Measurements from ENCODE around the gene ARHGEF40. TPM values are rescaled to one million over a fixed set of nuclear protein-coding genes. Genes with fewer than 3 reads are reported as not detected.

ARHGEF40 gene
- polyA plus RNA-seq, 1 experiment = 40.7 TPM

DNA sequence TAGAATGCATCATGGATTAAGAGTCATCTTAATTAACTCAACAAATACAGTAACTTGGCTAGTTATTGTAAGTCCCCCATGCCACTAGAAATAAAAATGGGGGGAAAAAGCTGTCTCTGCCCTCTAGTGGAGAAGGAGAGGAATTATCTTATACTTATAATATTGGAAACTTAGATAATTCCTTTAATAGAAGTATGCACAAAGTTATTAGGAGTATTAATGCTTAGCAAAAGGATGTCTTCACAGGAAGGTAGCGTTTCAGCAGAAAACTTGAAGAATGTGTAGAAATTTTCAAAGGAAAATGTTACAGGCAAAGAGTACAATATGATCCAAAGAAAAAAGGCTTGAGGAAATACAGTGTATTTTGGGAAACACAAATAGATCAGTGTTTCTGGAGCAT, 65.9 kb downstream of the ARHGEF40 start:
- DNase-seq (ENCODE audit: low read depth, low spot score) = no peak
- TF ChIP-seq, protein P1, sequence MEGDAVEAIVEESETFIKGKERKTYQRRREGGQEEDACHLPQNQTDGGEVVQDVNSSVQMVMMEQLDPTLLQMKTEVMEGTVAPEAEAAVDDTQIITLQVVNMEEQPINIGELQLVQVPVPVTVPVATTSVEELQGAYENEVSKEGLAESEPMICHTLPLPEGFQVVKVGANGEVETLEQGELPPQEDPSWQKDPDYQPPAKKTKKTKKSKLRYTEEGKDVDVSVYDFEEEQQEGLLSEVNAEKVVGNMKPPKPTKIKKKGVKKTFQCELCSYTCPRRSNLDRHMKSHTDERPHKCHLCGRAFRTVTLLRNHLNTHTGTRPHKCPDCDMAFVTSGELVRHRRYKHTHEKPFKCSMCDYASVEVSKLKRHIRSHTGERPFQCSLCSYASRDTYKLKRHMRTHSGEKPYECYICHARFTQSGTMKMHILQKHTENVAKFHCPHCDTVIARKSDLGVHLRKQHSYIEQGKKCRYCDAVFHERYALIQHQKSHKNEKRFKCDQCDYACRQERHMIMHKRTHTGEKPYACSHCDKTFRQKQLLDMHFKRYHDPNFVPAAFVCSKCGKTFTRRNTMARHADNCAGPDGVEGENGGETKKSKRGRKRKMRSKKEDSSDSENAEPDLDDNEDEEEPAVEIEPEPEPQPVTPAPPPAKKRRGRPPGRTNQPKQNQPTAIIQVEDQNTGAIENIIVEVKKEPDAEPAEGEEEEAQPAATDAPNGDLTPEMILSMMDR (IDR thresholded peaks at IDR 0.05; ENCODE audit: low read depth, low read length) = peak; percentile 74
- H3K27me3 ChIP-seq (ENCODE audit: control insufficient read depth, insufficient read depth, low read length) = peaks cover 2% of the 10 kb centered on the region
- H3K27ac ChIP-seq (ENCODE audit: low read depth, low read length) = no peak overlapping the region
- H3K4me3 ChIP-seq (ENCODE audit: low read depth, low read length) = no peak overlapping the region
- CTCF ChIA-PET = interaction anchor here (0.8 to 5.4 kb wide), 17 partner anchors 9 to 139 kb away, joined by 3 to 36 read pairs (median 5); partner anchors contain the start of gene OR5AU1
- no peaks in the 10 kb centered on the region for H3K9me3 ChIP-seq (ENCODE audit: control insufficient read depth, insufficient read depth, low read length)
- POLR2A ChIA-PET = no interaction called here

Small RNAs within 50 kb of the gene (small RNA-seq; reads per million reads assigned to genes)
- not detected for gene RNU6-252P (ENCODE audit: insufficient read length, low read depth)

Other genes starting within 250 kb of the ARHGEF40 start
- not detected in 2 replicates for gene RNASE3, start 178.9 kb upstream of the ARHGEF40 start, polyA plus RNA-seq (2011; rRNA removed)
- not detected in 2 replicates for gene RNASE2, start 114.8 kb upstream of the ARHGEF40 start, polyA plus RNA-seq (2011; rRNA removed)
- gene METTL17, start 80.3 kb upstream of the ARHGEF40 start, polyA plus RNA-seq (2011; rRNA removed) = 55.3 and 62.7 TPM in 2 replicates
- 0.06 TPM in 1 of 2 replicates, not detected in the other for gene SLC39A2, start 71.0 kb upstream of the ARHGEF40 start, polyA plus RNA-seq (2011; rRNA removed)
- gene NDRG2, start 45.2 kb upstream of the ARHGEF40 start, polyA plus RNA-seq (2011; rRNA removed) = 0.66 and 1.0 TPM in 2 replicates
- not detected in 2 replicates for gene TPPP2, start 40.1 kb upstream of the ARHGEF40 start, polyA plus RNA-seq (2011; rRNA removed)
- gene RNASE13, start 35.5 kb upstream of the ARHGEF40 start, polyA plus RNA-seq (2011; rRNA removed) = not detected in 2 replicates
- not detected in 2 replicates for gene RNASE7, start 27.9 kb upstream of the ARHGEF40 start, polyA plus RNA-seq (2011; rRNA removed)
- gene RNASE8, start 12.5 kb upstream of the ARHGEF40 start, polyA plus RNA-seq (2011; rRNA removed) = not detected in 2 replicates
- 3.9 and 4.8 TPM in 2 replicates for gene ZNF219, start 28.4 kb downstream of the ARHGEF40 start, polyA plus RNA-seq (2011; rRNA removed)
- gene TMEM253, start 30.8 kb downstream of the ARHGEF40 start, polyA plus RNA-seq (2011; rRNA removed) = 0.21 TPM in 2 replicates
- gene OR5AU1, start 85.8 kb downstream of the ARHGEF40 start, polyA plus RNA-seq (2011; rRNA removed) = not detected in 2 replicates
- 813 and 828 TPM in 2 replicates for gene HNRNPC, start 199.1 kb downstream of the ARHGEF40 start, polyA plus RNA-seq (2011; rRNA removed)
- not detected in 2 replicates for gene RPGRIP1, start 209.8 kb downstream of the ARHGEF40 start, polyA plus RNA-seq (2011; rRNA removed)

Measured in AG04450 (cell line).